Activated naive CD8-positive, alpha-beta T cell treated with anti-CD3 and anti-CD28 coated beads, Interleukin-2, amount 50 U/mL, for 24 hours (primary cell): ENCODE results near the gene AEBP2.

Source experiments
- ATAC-seq: fragments of 150-1000 bp; cut with Tn5 transposase; one replicate; pipeline ENCODE4 v1.10.0; 2021
- DNase-seq: peaks from one replicate; pipeline ENCODE4 v3.0.0; 2021
- H3K27ac Mint-ChIP-seq: one replicate; pipeline ENCODE4 v1.8.0; 2021; ENCODE audit warnings: mild to moderate bottlenecking, mixed read lengths
- H3K27me3 Mint-ChIP-seq: one replicate; pipeline ENCODE4 v1.8.0; 2021; ENCODE audit warnings: mixed read lengths
- H3K36me3 Mint-ChIP-seq: one replicate; pipeline ENCODE4 v1.8.0; 2021; ENCODE audit warnings: low read depth, mixed read lengths
- H3K4me1 Mint-ChIP-seq: one replicate; pipeline ENCODE4 v1.8.0; 2021; ENCODE audit warnings: mixed read lengths
- H3K4me3 Mint-ChIP-seq: one replicate; pipeline ENCODE4 v1.8.0; 2021; ENCODE audit warnings: mild to moderate bottlenecking, moderate library complexity, mixed read lengths
- H3K9me3 Mint-ChIP-seq: one replicate; pipeline ENCODE4 v1.8.0; 2021; ENCODE audit warnings: mixed read lengths

The AEBP2 gene

GRCh38 chr12:19489168-19489567 lies 49.9 kb downstream of the AEBP2 start:
- Mint-ChIP-seq H3K27me3 (no peaks in the 10 kb centered on the region), H3K27ac (no peak overlapping the region), H3K36me3 (peaks cover 43% of the 10 kb centered on the region), H3K4me1 (peaks cover 57% of the 10 kb centered on the region), H3K9me3 (no peaks in the 10 kb centered on the region), H3K4me3 (no peak overlapping the region)
- DNase-seq (peak; percentile 20), ATAC-seq (peak; percentile 57)

- Mint-ChIP-seq H3K9me3 (no peaks in the 10 kb centered on the region), H3K27ac (no peak overlapping the region), H3K36me3 (peaks cover 49% of the 10 kb centered on the region), H3K4me3 (no peak overlapping the region), H3K27me3 (no peaks in the 10 kb centered on the region), H3K4me1 (peaks cover 40% of the 10 kb centered on the region)
- DNase-seq: no peak
- ATAC-seq: no peak
These were observed 51.6 kb downstream of the AEBP2 start for GRCh38 chr12:19490908-19491307.

- Mint-ChIP-seq H3K4me3 (no peak overlapping the region), H3K9me3 (no peaks in the 10 kb centered on the region), H3K4me1 (peaks cover 34% of the 10 kb centered on the region), H3K27ac (no peak overlapping the region), H3K36me3 (peaks cover 44% of the 10 kb centered on the region), H3K27me3 (no peaks in the 10 kb centered on the region)
- DNase-seq (no peak), ATAC-seq (no peak)
These were observed 52.6 kb downstream of the AEBP2 start for GRCh38 chr12:19491863-19492262.

DNA sequence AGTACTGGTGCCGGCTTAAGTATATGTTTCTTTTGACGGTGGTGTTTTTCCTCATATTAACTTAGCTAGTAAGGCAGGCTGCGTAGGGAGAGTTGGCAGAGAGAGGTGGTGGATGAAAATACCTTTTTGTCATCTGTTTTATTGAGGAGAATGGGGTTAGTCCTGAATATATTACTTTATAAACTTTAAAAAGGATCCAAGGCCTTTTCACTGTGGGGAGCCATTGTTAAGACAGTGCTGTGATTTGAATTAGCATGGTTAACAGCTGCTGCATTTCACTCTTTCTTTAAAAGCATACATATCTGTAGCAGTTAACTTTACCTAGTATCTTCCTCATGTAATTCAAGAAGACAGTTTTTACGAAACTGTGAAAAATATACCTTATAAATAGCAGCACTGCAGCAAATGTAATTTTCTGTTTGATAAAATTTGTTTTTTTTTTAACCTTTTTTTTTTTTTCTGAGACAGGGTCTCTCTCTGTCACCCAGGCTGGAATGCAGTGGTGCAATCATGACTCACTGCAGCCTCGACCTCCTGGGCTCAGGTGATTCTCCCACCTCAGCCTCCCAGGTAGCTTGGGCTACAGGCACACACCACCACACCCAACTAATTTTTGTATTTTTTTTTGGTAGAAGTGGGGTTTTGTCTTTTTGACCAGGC lies 57.1 kb downstream of the AEBP2 start:
- Mint-ChIP-seq H3K4me1 (peaks cover 29% of the 10 kb centered on the region), H3K9me3 (no peaks in the 10 kb centered on the region), H3K27ac (peak overlapping the region; percentile 73), H3K27me3 (no peaks in the 10 kb centered on the region), H3K4me3 (no peak overlapping the region), H3K36me3 (peaks cover 41% of the 10 kb centered on the region)
- ATAC-seq: no peak
- DNase-seq: no peak

DNA sequence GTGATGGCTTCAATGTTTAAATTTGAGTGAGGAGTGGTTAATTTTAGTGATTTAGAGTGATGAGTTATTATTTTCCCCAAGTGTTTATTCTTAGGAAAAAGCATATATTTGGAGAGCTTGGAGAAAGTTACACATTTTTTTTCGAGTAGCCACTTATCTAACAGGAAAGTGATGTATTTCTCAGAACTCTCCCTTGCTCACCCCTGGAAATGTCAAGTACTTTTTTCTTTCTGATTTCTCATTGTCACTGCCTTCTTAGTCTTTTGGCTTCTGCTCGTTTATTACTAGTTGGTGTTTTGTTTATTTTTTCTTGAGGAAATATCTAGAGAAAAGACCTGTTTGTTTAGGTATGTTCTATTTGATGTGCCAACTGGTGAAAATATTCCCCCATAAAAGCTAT lies 58.8 kb downstream of the AEBP2 start:
- Mint-ChIP-seq H3K36me3 (peaks cover 39% of the 10 kb centered on the region), H3K27ac (peak overlapping the region; percentile 78), H3K4me3 (no peak overlapping the region), H3K27me3 (no peaks in the 10 kb centered on the region), H3K9me3 (no peaks in the 10 kb centered on the region), H3K4me1 (peaks cover 22% of the 10 kb centered on the region)
- DNase-seq (no peak), ATAC-seq (peak; percentile 36)

- Mint-ChIP-seq H3K4me3 (no peak overlapping the region), H3K27me3 (no peaks in the 10 kb centered on the region), H3K36me3 (peaks cover 42% of the 10 kb centered on the region), H3K27ac (no peak overlapping the region), H3K9me3 (no peaks in the 10 kb centered on the region), H3K4me1 (peaks cover 23% of the 10 kb centered on the region)
- ATAC-seq (no peak), DNase-seq (no peak)
These were observed 59.7 kb downstream of the AEBP2 start for GRCh38 chr12:19499030-19499429.

DNA sequence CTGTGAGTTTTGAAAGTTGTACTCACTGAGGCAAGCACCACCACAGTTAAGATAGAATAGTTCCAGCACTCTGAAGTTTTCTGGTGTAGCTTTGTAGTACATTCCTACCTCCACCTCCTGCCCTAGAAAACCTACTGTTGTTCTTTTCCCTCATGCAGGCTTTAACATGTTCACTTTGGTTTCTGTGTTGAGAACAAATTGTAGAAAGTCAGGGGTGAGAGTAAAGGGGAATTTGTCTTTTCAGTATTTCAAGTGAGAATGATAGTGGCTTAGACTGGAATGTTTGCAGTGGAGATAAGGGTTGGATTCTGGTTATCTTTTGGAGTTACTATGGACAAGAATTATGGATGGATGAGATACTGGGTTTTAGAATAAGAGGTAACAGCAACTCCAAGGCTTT lies 67.2 kb downstream of the AEBP2 start:
- DNase-seq (no peak), ATAC-seq (no peak)
- Mint-ChIP-seq H3K9me3 (no peaks in the 10 kb centered on the region), H3K27ac (peak overlapping the region; percentile 0), H3K4me3 (no peak overlapping the region), H3K4me1 (peaks cover 38% of the 10 kb centered on the region), H3K27me3 (no peaks in the 10 kb centered on the region), H3K36me3 (peaks cover 31% of the 10 kb centered on the region)

- Mint-ChIP-seq H3K4me3 (no peak overlapping the region), H3K36me3 (peaks cover 33% of the 10 kb centered on the region), H3K9me3 (no peaks in the 10 kb centered on the region), H3K4me1 (peaks cover 38% of the 10 kb centered on the region), H3K27ac (no peak overlapping the region), H3K27me3 (no peaks in the 10 kb centered on the region)
- no peak for ATAC-seq
- DNase-seq: no peak
These were observed 68.5 kb downstream of the AEBP2 start for GRCh38 chr12:19507823-19508222.

DNA sequence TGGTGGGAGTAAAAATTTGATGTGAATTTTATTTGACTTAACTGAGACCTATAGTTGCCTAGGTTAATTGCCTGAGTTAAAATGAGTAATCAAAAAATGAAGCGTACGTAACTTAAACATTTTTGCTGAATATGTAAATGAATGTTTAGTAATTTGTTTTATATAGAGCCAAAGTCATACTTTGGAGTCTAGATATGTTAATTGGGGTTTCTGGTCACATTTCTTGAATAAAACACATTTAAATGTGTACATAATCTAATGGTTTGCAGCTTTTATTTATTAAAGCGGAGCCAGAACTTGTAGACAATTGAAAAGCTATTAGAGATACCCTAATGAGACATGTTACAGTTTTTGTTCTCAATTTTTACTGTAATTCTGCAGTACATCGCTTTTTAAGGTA lies 71.2 kb downstream of the AEBP2 start:
- DNase-seq: no peak
- no peaks in the 10 kb centered on the region for H3K27me3 Mint-ChIP-seq
- peaks cover 28% of the 10 kb centered on the region for H3K36me3 Mint-ChIP-seq

GRCh38 chr12:19515179-19515578 lies 75.9 kb downstream of the AEBP2 start:
- H3K27me3 Mint-ChIP-seq: no peaks in the 10 kb centered on the region
- no peaks in the 10 kb centered on the region for H3K9me3 Mint-ChIP-seq
- H3K27ac Mint-ChIP-seq: peak overlapping the region; percentile 61
- DNase-seq: no peak
- ATAC-seq: no peak
- H3K4me3 Mint-ChIP-seq: no peak overlapping the region
- H3K36me3 Mint-ChIP-seq: peaks cover 26% of the 10 kb centered on the region
- H3K4me1 Mint-ChIP-seq: peaks cover 5% of the 10 kb centered on the region

More for the DNA sequence above, 71.2 kb downstream of the AEBP2 start:
- H3K9me3 Mint-ChIP-seq: no peaks in the 10 kb centered on the region
- H3K27ac Mint-ChIP-seq: no peak overlapping the region
- peaks cover 24% of the 10 kb centered on the region for H3K4me1 Mint-ChIP-seq
- no peak for ATAC-seq
- no peak overlapping the region for H3K4me3 Mint-ChIP-seq

DNA sequence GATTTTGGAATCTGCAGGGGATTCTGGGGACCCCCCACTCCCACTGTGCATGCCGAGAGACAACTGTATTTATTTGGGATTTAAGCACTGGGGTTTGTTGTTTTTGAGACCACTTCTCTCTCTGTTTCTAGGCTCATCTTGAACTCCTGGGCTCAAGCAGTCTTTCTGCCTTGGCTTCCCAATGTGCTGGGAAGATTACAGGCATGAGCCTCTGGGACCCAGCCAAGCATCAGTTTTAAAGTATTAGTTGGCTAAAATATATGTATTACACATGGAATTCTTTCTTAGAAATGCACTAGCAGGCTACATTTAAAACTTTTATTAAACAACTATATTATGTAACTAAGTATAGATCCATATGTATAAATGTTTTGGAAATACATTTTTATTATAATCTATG lies 78.3 kb downstream of the AEBP2 start:
- Mint-ChIP-seq H3K9me3 (no peaks in the 10 kb centered on the region), H3K4me1 (no peaks in the 10 kb centered on the region), H3K4me3 (no peak overlapping the region), H3K27ac (no peak overlapping the region), H3K36me3 (peaks cover 17% of the 10 kb centered on the region), H3K27me3 (no peaks in the 10 kb centered on the region)
- DNase-seq (no peak), ATAC-seq (no peak)

GRCh38 chr12:19518209-19518608 lies 78.9 kb downstream of the AEBP2 start:
- no peaks in the 10 kb centered on the region for H3K27me3 Mint-ChIP-seq
- ATAC-seq (no peak), DNase-seq (no peak)
- no peaks in the 10 kb centered on the region for H3K4me1 Mint-ChIP-seq
- no peak overlapping the region for H3K4me3 Mint-ChIP-seq
- H3K27ac Mint-ChIP-seq: no peak overlapping the region
- peaks cover 16% of the 10 kb centered on the region for H3K36me3 Mint-ChIP-seq
- H3K9me3 Mint-ChIP-seq: no peaks in the 10 kb centered on the region

DNA sequence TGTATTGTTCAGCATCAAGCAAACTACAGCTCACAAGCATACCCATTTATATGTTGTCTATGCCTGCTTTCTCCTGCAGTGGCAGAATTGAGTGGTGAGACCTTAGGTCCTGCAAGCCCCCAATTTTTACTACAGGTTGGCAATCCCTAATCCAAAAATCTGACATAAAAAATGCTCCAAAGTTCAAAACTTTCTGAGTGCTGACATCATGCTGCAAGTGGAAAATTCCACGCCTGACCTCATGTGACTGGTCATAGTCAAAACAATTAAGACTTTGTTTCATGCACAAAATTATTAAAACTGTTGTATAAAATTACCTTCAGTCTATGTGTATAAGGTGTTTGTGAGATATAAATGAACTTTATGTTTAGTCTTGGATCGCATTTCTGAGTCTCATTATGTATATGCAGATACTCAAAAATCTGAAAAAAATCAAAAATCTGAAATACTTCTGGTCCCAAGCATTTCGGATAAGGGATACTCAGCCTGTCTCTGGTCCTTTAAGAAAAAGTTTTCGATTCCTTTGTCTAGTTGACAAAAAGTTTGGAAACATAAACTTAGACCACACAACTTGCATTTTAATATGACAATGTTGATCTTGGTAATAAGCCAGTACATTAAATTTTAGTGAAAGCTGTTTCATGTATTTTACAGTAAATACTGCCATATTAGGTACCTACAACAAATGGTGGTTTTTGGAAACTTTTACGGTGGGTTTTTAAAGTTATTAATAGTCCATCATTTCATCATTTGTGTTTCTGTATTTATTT lies 81.5 kb downstream of the AEBP2 start:
- DNase-seq: no peak
- H3K36me3 Mint-ChIP-seq: peaks cover 10% of the 10 kb centered on the region
- ATAC-seq: no peak
- H3K4me3 Mint-ChIP-seq: no peak overlapping the region
- H3K27me3 Mint-ChIP-seq: no peaks in the 10 kb centered on the region
- H3K4me1 Mint-ChIP-seq: no peaks in the 10 kb centered on the region
- H3K27ac Mint-ChIP-seq: no peak overlapping the region
- H3K9me3 Mint-ChIP-seq: no peaks in the 10 kb centered on the region

DNA sequence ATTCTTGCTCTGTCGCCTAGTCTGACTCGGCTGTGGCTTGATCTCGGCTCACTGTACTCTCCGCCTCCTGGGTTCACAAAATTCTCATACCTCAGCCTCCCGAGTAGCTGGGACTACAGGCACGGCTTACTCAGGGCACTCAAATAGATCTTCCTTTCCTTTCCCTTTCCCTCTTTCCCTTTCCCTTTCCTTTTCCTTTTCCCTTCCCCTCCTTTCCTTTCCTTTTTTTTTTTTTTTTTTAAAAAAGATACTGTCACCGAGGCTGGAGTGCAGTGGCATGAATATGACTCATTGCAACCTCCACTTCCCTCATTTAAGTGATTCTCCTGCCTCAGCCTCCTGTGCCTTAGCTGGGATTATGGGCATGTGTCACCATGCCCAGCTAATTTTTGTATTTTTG lies 86.0 kb downstream of the AEBP2 start:
- no peak for DNase-seq
- Mint-ChIP-seq H3K4me3 (no peak overlapping the region), H3K36me3 (peaks cover 2% of the 10 kb centered on the region), H3K4me1 (peaks cover 30% of the 10 kb centered on the region), H3K27me3 (no peaks in the 10 kb centered on the region), H3K27ac (no peak overlapping the region), H3K9me3 (no peaks in the 10 kb centered on the region)
- ATAC-seq: no peak

DNA sequence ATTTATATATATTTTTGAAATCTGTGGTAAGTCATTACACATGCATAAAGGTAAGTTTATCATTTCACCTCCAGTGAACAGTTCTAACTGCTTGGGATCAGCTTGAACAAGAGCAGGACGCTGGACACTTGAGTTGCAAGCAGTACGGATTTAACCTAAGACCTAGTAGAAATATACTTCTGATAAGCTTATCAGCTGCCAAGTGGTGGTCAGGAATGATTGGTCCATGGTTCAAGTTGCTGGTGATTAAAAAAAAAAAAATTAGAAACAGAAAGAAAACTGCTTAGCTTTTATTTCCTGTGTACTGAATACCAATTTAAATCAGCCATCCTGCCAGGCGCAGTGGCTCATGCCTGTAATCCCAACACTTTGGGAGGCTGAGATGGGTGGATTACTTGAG lies 88.6 kb downstream of the AEBP2 start:
- H3K27ac Mint-ChIP-seq: peak overlapping the region; percentile 34
- DNase-seq: no peak
- H3K36me3 Mint-ChIP-seq: peaks cover 2% of the 10 kb centered on the region

More for the DNA sequence above, 88.6 kb downstream of the AEBP2 start:
- no peak overlapping the region for H3K4me3 Mint-ChIP-seq
- H3K9me3 Mint-ChIP-seq: no peaks in the 10 kb centered on the region
- no peaks in the 10 kb centered on the region for H3K27me3 Mint-ChIP-seq
- ATAC-seq: no peak
- H3K4me1 Mint-ChIP-seq: peaks cover 31% of the 10 kb centered on the region
